ENCODE results near the gene FASTKD3. TPM values are rescaled to one million over a fixed set of nuclear protein-coding genes. Genes with fewer than 3 reads are reported as not detected.

Gene FASTKD3
- total RNA-seq, 1 experiment from 2014 or later, result 9.9 TPM

- Histone ChIP-seq H3K27me3 (ENCODE audit: control insufficient read depth, insufficient read depth, low read length) (peaks cover 10% of the 10 kb centered on the region), H3K9me3 (ENCODE audit: control insufficient read depth, insufficient read depth, low read depth, low read length) (no peaks in the 10 kb centered on the region), H3K36me3 (ENCODE audit: control insufficient read depth, insufficient read depth, low read length) (no peaks in the 10 kb centered on the region), H3K4me1 (ENCODE audit: control insufficient read depth, insufficient read depth, low read length) (no peaks in the 10 kb centered on the region), H3K27ac (ENCODE audit: low read length) (no peak overlapping the region), H3K4me3 (ENCODE audit: low read depth in 2 of 2, low read length in 2 of 2) (no peak overlapping the region)
- ChIA-PET CTCF (no interaction called here), POLR2A (no interaction called here)
- in situ Hi-C loops (cut with HindIII; ENCODE audit: low pct_unique_long_range_greater_than_20kb, low sequenced_read_pairs) (no loop called here), intact Hi-C loops (cut with micrococcal nuclease; ENCODE audit: unreplicated experiment) (no loop called here)
- DNase-seq (ENCODE audit: low read depth, low spot score) (no peak), ATAC-seq (no peak)
- TF ChIP-seq TCF7L2 (IDR thresholded peaks at IDR 0.05; ENCODE audit: low read depth, low read length), result no peak
- no peak for TF ChIP-seq POLR2AphosphoS5 (IDR thresholded peaks at IDR 0.05; ENCODE audit: low read depth, low read length)
- no peak for TF ChIP-seq SIN3A (IDR thresholded peaks at IDR 0.05; ENCODE audit: borderline replicate concordance, insufficient read depth, low read depth, low read length)
- TF ChIP-seq CTCF (IDR thresholded peaks at IDR 0.05), result no peak
- TF ChIP-seq REST (IDR thresholded peaks at IDR 0.05; ENCODE audit: insufficient read depth in 1 of 2, low read depth in 2 of 2, low read length in 1 of 2), result no peak
- BruUV-seq (replicated peaks), result no TSS peak
These were observed 43.8 kb downstream of the FASTKD3 start for GRCh38 chr5:7824995-7825394.

GRCh38 chr5:7823594-7823993, 45.2 kb downstream of the FASTKD3 start:
- H3K36me3 ChIP-seq (ENCODE audit: control insufficient read depth, insufficient read depth, low read length), result no peaks in the 10 kb centered on the region
- no peaks in the 10 kb centered on the region for H3K4me1 ChIP-seq (ENCODE audit: control insufficient read depth, insufficient read depth, low read length)
- TF ChIP-seq POLR2AphosphoS5 (IDR thresholded peaks at IDR 0.05; ENCODE audit: low read depth, low read length), result no peak
- no peak for TF ChIP-seq TCF7L2 (IDR thresholded peaks at IDR 0.05; ENCODE audit: low read depth, low read length)
- TF ChIP-seq CTCF (IDR thresholded peaks at IDR 0.05), result no peak
- no peak for TF ChIP-seq REST (IDR thresholded peaks at IDR 0.05; ENCODE audit: insufficient read depth in 1 of 2, low read depth in 2 of 2, low read length in 1 of 2)
- no peak for TF ChIP-seq SIN3A (IDR thresholded peaks at IDR 0.05; ENCODE audit: borderline replicate concordance, insufficient read depth, low read depth, low read length)
- H3K9me3 ChIP-seq (ENCODE audit: control insufficient read depth, insufficient read depth, low read depth, low read length), result no peaks in the 10 kb centered on the region
- no peak overlapping the region for H3K4me3 ChIP-seq (ENCODE audit: low read depth in 2 of 2, low read length in 2 of 2)
- ATAC-seq (no peak), DNase-seq (ENCODE audit: low read depth, low spot score) (no peak)
- POLR2A ChIA-PET, result no interaction called here
- BruUV-seq (replicated peaks), result no TSS peak
- intact Hi-C loops (cut with micrococcal nuclease; ENCODE audit: unreplicated experiment), result no loop called here
- peaks cover 10% of the 10 kb centered on the region for H3K27me3 ChIP-seq (ENCODE audit: control insufficient read depth, insufficient read depth, low read length)
- CTCF ChIA-PET, result no interaction called here
- in situ Hi-C loops (cut with HindIII; ENCODE audit: low pct_unique_long_range_greater_than_20kb, low sequenced_read_pairs), result no loop called here
- no peak overlapping the region for H3K27ac ChIP-seq (ENCODE audit: low read length)

Data from Panc1 (cell line).